GM23338 (cell line): ENCODE data around the gene GLOD5.

ENCODE experiments used
- CTCF ChIP-seq, 2 experiments: fragments of 200-600 bp in 1 of 2; sonication (generic) in 1 of 2; conservative IDR thresholded peaks; 2 replicates each; pipeline versions ENCODE4 v1.5.1 to v1.6.1; 2016 to 2017; ENCODE audit warnings: antibody characterized with exemption in 2 of 2, low read depth in 2 of 2, mild to moderate bottlenecking in 2 of 2, moderate library complexity in 1 of 2
- EZH2 ChIP-seq: fragments of 200-600 bp; sonication (generic); IDR thresholded peaks from one replicate; pipeline ENCODE4 v1.8.0; 2017; ENCODE audit warnings: antibody characterized with exemption, mild to moderate bottlenecking, low read depth; ENCODE audit not compliant: unreplicated experiment
- EZH2phosphoT487 ChIP-seq: fragments of 200-600 bp; sonication (generic); IDR thresholded peaks from one replicate; pipeline ENCODE4 v1.8.1; 2018; ENCODE audit warnings: antibody characterized with exemption; ENCODE audit not compliant: unreplicated experiment
- JUNB ChIP-seq: IDR thresholded peaks from one replicate; pipeline ENCODE4 v1.6.1; 2016; ENCODE audit warnings: antibody characterized with exemption; ENCODE audit not compliant: unreplicated experiment
- POLR2AphosphoS5 ChIP-seq: IDR thresholded peaks from 2 replicates; pipeline ENCODE4 v1.6.1; 2016; ENCODE audit warnings: antibody characterized with exemption, low read depth
- REST ChIP-seq: IDR thresholded peaks from one replicate; pipeline ENCODE4 v1.6.1; 2018; ENCODE audit warnings: antibody characterized with exemption; ENCODE audit not compliant: unreplicated experiment
- ZNF114 ChIP-seq: fragments of 250-450 bp; sonication (Bioruptor Pico); IDR thresholded peaks from 2 replicates; pipeline ENCODE4 v1.5.0; 2020; ENCODE audit warnings: mild to moderate bottlenecking, moderate library complexity

GRCh38 chrX:48715876-48716502 is 45.6 kb upstream of the GLOD5 start:
- TF ChIP-seq EZH2phosphoT487 = no peak
- TF ChIP-seq EZH2 = no peak
- TF ChIP-seq CTCF (conservative IDR thresholded peaks at IDR 0.05; ENCODE audit: low read depth in 2 of 2) = no peak
- no peak for TF ChIP-seq JUNB
- no peak for TF ChIP-seq ZNF114 (CRISPR knock-in tag)
- TF ChIP-seq REST = no peak
- no peak for TF ChIP-seq POLR2AphosphoS5
